KOPT-K1 (cell line): ENCODE results near the gene HRK.

ENCODE experiments used
- H3K27ac ChIP-seq: fragments of 200-600 bp; sonication (generic); 2 replicates; pipeline ENCODE4 v1.5.1; 2016; ENCODE audit warnings: antibody characterized with exemption, mild to moderate bottlenecking, low read depth, low read length; ENCODE audit not compliant: poor library complexity, severe bottlenecking
- H3K36me3 ChIP-seq: fragments of 200-600 bp; sonication (generic); 2 replicates; pipeline ENCODE4 v1.5.1; 2017; ENCODE audit warnings: antibody characterized with exemption, mild to moderate bottlenecking, low read length, moderate library complexity; ENCODE audit not compliant: insufficient read depth
- H3K9me3 ChIP-seq: fragments of 200-600 bp; sonication (generic); 2 replicates; pipeline ENCODE4 v1.5.1; 2017; ENCODE audit warnings: antibody characterized with exemption, low read length, mild to moderate bottlenecking; ENCODE audit not compliant: insufficient read depth, poor library complexity, severe bottlenecking

Gene HRK

DNA sequence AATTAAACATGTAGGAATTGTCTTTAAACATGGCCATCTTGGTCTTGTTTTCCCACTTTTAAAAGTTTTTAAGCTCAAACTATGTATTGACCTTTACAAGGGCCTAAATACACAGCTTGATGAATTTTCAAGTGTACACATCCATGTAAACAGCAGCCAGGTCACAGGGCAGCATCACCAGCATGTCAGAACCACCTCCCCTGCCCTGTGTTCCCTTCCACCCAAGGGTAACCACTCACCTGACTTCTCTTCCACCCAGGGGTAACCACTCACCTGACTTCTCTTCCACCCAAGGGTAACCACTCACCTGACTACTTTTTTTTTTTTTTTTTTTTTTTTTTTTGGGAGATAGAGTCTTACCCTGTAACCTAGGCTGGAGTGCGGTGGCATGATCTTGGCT is 34.1 kb upstream of the HRK start:
- peaks cover 10% of the 10 kb centered on the region for H3K36me3 ChIP-seq
- no peaks in the 10 kb centered on the region for H3K9me3 ChIP-seq
- H3K27ac ChIP-seq = no peak overlapping the region

DNA sequence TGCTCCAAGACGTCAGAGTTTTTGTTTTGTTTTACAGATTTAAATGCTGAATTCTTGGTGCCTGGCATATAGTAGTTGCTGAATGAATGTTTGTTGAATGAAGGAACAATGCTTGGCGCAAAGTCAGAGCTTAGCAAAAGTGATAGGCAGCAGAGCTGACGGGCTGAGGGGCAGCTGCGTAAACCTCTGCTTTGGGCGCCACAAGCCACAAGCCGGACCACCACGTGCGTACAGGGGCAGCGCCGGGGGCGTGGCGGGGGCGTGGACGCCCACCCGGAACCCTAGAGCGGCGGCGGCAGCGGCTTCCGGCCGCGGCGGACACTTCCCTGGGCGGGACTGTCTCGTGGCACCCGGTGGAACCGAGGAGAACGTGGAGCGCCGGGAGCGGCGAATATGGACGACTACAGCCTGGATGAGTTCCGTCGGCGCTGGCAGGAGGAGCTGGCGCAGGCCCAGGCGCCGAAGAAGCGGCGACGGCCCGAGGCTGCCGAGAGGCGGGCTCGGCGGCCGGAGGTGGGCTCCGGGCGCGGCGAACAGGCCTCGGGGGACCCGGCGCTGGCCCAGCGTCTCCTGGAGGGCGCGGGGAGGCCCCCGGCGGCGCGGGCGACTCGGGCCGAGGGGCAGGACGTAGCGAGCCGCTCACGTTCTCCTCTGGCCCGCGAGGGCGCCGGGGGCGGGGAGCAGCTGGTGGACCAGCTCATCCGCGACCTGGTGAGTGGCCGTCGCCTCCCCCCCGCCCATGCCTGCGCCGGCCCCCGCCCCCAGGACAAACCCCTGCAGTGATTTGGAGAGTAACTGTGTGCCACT is 29.6 kb upstream of the HRK start, which contains the start of gene FBXW8:
TSS of gene FBXW8 (plus strand) at position 306 of the 807 bp plus-strand sequence. CDS start at position 394, 88 bp downstream.
- Histone ChIP-seq H3K9me3 (no peaks in the 10 kb centered on the region), H3K27ac (peak within 1 kb of the TSS; percentile 50), H3K36me3 (peaks cover 5% of the 10 kb centered on the region; the same call in 1 of the 2 replicates)

DNA sequence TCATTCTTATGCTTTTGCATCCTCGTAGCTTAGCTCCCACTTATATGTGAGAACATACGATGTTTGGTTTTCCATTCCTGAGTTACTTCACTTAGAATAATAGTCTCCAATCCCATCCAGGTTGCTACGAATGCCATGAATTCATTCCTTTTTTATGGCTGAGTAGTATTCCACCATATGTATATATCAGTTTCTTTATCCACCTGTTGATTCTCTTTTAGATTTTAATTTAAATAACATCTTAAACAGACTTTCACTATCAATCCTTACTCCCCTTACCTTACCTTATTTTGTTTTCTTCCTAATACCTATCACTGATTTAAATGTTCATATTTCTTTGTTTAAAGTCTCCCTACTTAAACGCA is 29.0 kb upstream of the HRK start:
- H3K9me3 ChIP-seq = no peaks in the 10 kb centered on the region
- peaks cover 5% of the 10 kb centered on the region; the same call in 1 of the 2 replicates for H3K36me3 ChIP-seq
- H3K27ac ChIP-seq = no peak overlapping the region

DNA sequence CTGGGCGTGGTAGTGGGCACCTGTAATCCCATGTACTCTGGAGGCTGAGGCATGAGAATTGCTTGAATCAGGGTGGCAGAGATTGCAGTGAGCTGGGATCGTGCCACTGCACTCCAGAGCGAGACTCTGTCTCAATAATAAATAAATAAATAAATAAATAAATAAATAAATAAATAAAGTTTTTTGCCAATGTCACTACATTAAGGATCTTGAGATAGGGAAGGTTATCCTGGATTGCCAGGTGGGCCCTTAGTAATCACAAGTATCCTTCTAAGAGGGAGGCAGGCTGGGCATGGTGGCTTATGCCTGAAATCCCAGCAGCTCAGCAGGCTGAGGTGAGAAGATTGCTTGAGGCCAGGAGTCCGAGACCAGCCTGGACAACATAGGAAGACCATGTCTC is 25.0 kb upstream of the HRK start:
- Histone ChIP-seq H3K9me3 (no peaks in the 10 kb centered on the region), H3K27ac (no peak overlapping the region), H3K36me3 (no peaks in the 10 kb centered on the region)

DNA sequence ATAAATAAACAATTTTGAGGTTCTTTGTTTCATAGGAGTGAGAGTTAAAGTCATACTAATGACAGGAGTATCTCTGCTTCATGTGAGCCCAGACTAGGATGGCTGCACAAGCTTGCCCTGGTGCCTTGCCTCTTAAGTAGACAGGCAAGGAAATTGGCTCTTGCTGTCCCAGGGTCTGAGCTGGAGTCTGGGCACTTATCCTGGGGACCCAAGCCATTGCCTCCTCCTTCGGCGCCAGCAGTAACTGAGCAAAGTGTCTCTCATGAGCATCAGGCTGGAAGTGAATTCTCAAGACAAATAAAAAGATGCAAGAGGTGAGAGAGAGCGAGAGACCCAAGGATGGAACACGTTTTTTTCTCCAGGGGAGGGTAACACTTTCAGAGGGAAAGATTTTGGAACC is 22.6 kb upstream of the HRK start:
- Histone ChIP-seq H3K36me3 (no peaks in the 10 kb centered on the region), H3K9me3 (no peaks in the 10 kb centered on the region), H3K27ac (no peak overlapping the region)

DNA sequence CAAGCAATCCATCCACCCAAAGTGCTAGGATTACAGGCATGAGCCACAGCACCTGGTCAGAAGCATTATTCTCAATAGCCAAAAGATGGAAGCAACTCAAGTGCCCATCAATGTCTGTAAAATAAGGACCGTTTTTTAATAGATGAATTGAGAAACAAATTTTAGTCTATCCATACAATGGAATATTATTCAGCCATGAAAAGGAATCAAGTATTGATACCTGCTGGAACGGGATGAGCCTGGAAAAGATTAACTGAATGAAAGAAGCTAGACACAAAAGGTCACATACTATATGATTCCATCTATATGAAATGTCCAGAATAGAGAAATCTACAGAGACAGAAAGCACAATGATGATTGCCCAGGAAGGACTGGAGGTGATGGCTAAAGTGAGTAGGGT is 20.4 kb upstream of the HRK start:
- H3K9me3 ChIP-seq = no peaks in the 10 kb centered on the region
- no peaks in the 10 kb centered on the region for H3K36me3 ChIP-seq
- no peak overlapping the region for H3K27ac ChIP-seq

DNA sequence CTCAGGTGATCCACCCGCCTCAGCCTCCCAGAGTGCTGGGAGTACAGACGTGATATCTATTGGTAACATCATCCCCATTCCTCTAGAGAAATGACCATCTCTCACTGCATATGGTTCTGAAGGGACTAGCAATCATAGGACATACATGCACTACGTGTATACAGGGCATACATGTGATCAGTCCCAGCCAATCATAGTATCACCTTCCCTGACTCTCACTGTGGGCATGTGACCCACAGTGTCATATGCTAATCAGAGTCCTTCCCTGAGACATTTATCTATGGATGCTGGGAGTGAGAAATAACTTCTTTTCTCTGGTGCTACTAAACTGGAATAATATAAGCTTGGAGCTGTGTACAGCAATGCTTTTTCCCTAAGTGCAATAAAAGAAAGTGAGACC is 17.4 kb upstream of the HRK start:
- Histone ChIP-seq H3K36me3 (no peaks in the 10 kb centered on the region), H3K27ac (no peak overlapping the region), H3K9me3 (no peaks in the 10 kb centered on the region)

DNA sequence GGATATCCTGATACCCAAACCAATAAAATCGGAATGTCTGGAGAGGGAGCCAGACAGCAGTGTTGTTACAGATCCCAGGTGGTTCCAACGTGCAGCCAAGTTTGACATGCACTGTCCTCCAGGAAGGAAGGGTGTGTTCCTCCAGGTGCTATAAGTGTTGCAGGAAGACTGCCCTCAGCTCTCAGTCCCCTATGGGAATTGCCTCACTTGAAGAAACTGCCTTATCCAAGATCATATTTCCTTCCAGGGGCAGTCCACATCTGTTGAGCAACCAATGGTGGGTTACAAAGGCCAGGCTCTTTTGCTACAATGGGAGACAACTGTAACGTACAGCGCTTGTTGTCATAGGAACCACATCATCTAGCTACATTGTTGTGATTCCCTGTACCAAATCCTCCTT is 16.2 kb upstream of the HRK start:
- Histone ChIP-seq H3K27ac (no peak overlapping the region), H3K36me3 (no peaks in the 10 kb centered on the region), H3K9me3 (no peaks in the 10 kb centered on the region)

DNA sequence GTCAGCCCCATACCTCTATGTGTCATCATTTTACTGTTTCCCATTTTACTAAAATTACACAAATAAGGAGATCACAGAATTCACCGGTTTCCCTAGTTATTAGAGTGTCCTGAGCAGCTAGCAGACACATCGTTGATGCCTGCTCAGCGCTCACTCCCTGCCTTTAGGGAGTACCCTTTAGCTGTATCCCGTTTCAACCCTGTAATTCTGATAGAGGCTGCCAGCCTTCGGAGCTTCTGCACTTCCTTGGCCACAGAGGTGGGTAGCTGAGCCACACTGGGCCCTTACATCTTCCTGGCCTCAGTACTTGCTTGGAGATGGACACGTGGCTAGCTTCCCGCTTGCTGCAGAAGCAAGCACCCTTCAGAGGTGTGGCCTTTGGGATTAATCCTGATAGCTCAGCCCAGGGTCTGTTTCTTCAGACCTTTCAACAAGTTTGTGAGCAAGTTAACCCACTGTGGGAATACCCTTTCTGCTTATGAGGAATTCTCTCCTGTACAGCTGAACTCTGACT is 15.2 kb upstream of the HRK start:
- Histone ChIP-seq H3K36me3 (no peaks in the 10 kb centered on the region), H3K9me3 (no peaks in the 10 kb centered on the region), H3K27ac (no peak overlapping the region)

DNA sequence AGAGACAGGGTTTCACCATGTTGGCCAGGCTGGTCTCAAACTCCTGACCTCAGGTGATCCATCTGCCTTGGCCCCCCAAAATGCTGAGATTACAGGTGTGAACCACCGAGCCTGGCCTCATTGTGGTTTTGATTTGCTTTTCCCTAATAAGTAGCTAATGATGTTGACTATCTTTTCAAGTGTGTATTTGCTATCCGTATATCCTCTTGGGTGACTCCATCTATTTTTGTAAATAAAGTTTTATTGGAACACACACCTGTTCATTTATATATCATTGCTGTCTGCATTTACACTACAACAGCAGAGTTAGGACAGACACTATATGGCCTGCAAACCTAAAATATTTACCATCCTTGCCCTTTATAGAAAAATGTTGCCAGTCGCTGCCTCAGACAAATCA is 13.7 kb upstream of the HRK start:
- Histone ChIP-seq H3K9me3 (peaks cover 11% of the 10 kb centered on the region), H3K36me3 (no peaks in the 10 kb centered on the region), H3K27ac (no peak overlapping the region)

DNA sequence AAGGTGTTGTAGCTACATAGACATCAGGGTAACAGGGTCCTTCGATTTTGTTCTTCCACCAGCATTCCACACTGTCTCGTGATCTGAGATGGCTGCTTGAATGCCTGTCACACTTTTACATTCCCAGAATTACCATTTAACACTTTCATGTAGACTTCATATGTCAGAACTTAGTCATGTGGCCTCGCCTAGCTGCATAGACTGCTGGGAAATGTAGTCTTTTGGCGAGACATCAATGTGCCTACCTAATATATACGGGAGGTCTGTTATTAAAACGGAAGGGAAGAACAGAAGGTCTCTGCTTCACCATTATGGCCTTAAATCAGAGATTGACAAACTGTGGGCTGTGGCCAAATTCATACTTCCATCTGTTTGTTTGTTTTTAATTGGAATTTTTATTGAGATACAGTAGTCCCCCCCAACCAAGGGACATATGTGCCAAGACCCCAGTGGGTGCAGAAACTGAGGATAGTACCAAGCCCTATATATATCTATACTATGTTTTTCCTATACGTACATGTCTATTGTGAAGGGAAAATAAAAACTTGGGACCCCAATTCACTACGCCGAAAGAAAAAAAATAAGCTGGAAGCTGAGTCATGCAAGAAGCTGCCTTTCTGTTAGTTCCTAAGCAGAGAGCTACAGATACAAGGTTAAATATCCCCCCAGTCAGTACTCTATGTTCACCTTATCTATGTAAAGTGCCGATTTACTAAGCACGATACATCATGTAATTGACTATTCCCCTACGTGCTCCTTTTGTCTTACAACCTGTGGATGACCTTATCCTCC is 11.3 kb upstream of the HRK start:
- Histone ChIP-seq H3K36me3 (no peaks in the 10 kb centered on the region), H3K9me3 (peaks cover 11% of the 10 kb centered on the region), H3K27ac (no peak overlapping the region)

DNA sequence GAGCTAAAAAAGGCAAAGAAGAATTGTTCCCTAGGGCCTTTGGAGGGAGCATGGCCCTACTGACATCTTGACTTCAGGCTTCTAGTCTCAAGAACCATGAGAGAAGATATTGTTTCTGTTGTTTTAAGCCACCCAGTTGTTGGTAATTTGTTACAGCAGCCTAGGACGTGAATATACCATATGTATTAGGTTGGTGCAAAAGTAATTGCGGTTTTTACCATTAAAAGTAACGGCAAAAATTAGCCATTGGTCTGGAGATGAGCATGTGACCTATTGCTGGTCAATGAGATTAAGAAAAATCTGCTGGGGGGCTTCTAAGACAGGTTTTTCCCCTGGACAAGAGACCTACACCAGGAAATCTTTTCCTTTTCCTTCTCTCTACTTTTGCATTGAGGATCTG is 9.8 kb upstream of the HRK start:
- Histone ChIP-seq H3K9me3 (peaks cover 11% of the 10 kb centered on the region), H3K36me3 (no peaks in the 10 kb centered on the region), H3K27ac (no peak overlapping the region)

DNA sequence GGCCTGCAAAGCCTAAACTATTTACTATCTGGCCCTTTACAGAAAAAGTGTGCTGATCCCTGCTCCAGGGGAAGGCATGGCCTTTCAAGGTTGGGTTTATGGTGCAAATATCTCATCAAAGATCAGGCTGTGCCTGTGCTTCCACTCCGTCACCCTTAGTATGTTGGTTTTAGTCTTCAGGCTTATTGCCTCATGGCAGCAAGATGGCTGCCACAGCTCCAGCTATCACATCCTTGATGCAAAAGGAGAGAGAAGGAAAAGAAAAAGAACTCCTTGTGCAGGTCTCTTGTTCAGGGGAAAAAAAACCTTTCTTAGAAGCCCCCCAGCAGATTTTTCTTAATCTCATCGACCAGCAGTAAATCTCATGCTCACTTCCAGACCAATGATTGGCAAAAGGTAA is 9.1 kb upstream of the HRK start:
- peaks cover 11% of the 10 kb centered on the region for H3K9me3 ChIP-seq
- H3K27ac ChIP-seq = no peak overlapping the region
- H3K36me3 ChIP-seq = no peaks in the 10 kb centered on the region

DNA sequence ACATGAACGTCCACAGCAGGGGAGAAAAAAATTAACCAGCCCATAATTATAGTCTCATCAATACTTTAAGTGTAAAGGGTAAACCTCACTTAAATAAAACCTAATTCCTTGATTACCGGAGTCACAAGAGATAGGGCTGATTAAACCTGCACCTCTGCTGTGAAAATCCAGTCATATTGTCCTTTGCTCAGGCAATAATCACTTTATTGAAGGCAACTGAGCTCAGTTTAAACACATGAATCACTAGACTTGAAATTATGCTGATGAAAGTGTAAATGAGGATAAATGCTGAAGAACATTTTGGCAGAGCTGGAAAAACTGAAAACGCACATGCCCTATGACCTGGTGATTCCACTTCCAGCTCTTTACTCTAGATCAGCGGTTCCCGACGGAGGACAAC is 6.7 kb upstream of the HRK start:
- H3K36me3 ChIP-seq = no peaks in the 10 kb centered on the region
- H3K9me3 ChIP-seq = peaks cover 11% of the 10 kb centered on the region
- no peak overlapping the region for H3K27ac ChIP-seq

DNA sequence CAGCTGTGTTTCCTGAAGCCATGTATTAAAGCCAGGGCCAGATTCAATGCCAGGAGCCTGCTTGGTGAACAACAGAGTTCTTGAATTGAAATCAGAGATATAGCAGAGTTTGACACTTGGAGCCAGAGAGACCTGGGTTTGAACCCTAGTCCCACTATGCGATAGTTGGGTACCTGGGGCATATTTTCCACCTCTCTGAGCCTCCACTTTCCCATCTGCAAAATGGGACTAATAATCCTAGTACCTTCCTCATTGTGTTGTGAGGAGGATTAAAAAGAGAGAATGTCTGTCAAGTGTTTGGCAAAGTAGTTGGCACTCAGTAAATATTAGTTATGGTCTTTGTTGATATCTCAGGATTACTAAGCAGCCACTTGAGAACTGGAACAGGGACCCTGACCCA is 6.0 kb upstream of the HRK start:
- Histone ChIP-seq H3K9me3 (peaks cover 11% of the 10 kb centered on the region), H3K27ac (no peak overlapping the region), H3K36me3 (no peaks in the 10 kb centered on the region)
